Measurements from ENCODE around the gene JUNB.

Gene JUNB

GRCh38 chr19:12789904-12790619 lies 1.2 kb upstream of the JUNB start (continued):
- no peak for TF ChIP-seq ZSCAN4 (tag by site-specific recombination; IDR thresholded peaks at IDR 0.05)
- TF ChIP-seq ZIC2 (tag by site-specific recombination; IDR thresholded peaks at IDR 0.05): peak; percentile 86
- TF ChIP-seq ZNF311 (tag by site-specific recombination; IDR thresholded peaks at IDR 0.05; ENCODE audit: borderline replicate concordance): no peak
- peak; percentile 79 for TF ChIP-seq ZNF324 (tag by site-specific recombination; IDR thresholded peaks at IDR 0.05)
- TF ChIP-seq ZBTB44 (tag by site-specific recombination; IDR thresholded peaks at IDR 0.05): no peak; the same call in 1 of the 2 replicates
- peak; percentile 89 for TF ChIP-seq GLIS1 (tag by site-specific recombination; IDR thresholded peaks at IDR 0.05)
- no peak for TF ChIP-seq ZNF792 (tag by site-specific recombination; IDR thresholded peaks at IDR 0.05)
- no peak for TF ChIP-seq ZNF624 (tag by site-specific recombination; IDR thresholded peaks at IDR 0.05)
- no peak for TF ChIP-seq ZNF354C (tag by site-specific recombination; IDR thresholded peaks at IDR 0.05; ENCODE audit: borderline replicate concordance, low read depth)
- TF ChIP-seq ZNF768 (tag by site-specific recombination; IDR thresholded peaks at IDR 0.05): no peak
- TF ChIP-seq ZBTB17 (tag by site-specific recombination; IDR thresholded peaks at IDR 0.05): peak; percentile 94
- no peak for TF ChIP-seq HOXD13 (CRISPR knock-in tag; IDR thresholded peaks at IDR 0.05; ENCODE audit: borderline replicate concordance)
- no peak for TF ChIP-seq ZNF133 (tag by site-specific recombination; IDR thresholded peaks at IDR 0.05)
- TF ChIP-seq ZNF202 (tag by site-specific recombination; IDR thresholded peaks at IDR 0.05; ENCODE audit: borderline replicate concordance): no peak
- peak; percentile 62 for TF ChIP-seq ZNF335 (tag by site-specific recombination; conservative IDR thresholded peaks at IDR 0.05)
- no peak for TF ChIP-seq GLI2 (tag by site-specific recombination; IDR thresholded peaks at IDR 0.05; ENCODE audit: borderline replicate concordance, low read depth)
- no peak for TF ChIP-seq ZBTB6 (tag by site-specific recombination; IDR thresholded peaks at IDR 0.05)
- peak; percentile 67; the same call in 1 of the 2 replicates for TF ChIP-seq ZNF394 (tag by site-specific recombination; IDR thresholded peaks at IDR 0.05; ENCODE audit: borderline replicate concordance)
- TF ChIP-seq KLF1 (tag by site-specific recombination; IDR thresholded peaks at IDR 0.05): peak; percentile 90
- no peak for TF ChIP-seq ZNF654 (tag by site-specific recombination; IDR thresholded peaks at IDR 0.05; ENCODE audit: low read depth)
- TF ChIP-seq ZBTB11 (tag by site-specific recombination; conservative IDR thresholded peaks at IDR 0.05; ENCODE audit: low read depth): peak; percentile 81
- no peak for TF ChIP-seq MEIS1 (CRISPR knock-in tag; IDR thresholded peaks at IDR 0.05; ENCODE audit: borderline replicate concordance)
- TF ChIP-seq ZNF26 (tag by site-specific recombination; IDR thresholded peaks at IDR 0.05): no peak
- TF ChIP-seq ZNF280D (tag by site-specific recombination; IDR thresholded peaks at IDR 0.05): no peak

All from HEK293 (cell line).